Trophoblast cell (in vitro differentiated cells and primary cell): ENCODE results near the gene RAP2B.
A peak's percentile ranks its signal among the peaks of the same experiment; 100 is the strongest.

Experiments
- DNase-seq, 2 donors: peaks; one replicate each; pipeline ENCODE4 v3.0.0-alpha.2; 2016
- H2AFZ ChIP-seq: 2 replicates; pipeline ENCODE4 v1.6.1; 2013; ENCODE audit warnings: low read length, moderate library complexity, mild to moderate bottlenecking; ENCODE audit not compliant: insufficient read depth, poor library complexity
- H2AK5ac ChIP-seq: 2 replicates; pipeline ENCODE4 v1.6.1; 2013; ENCODE audit warnings: mild to moderate bottlenecking, low read length
- H2BK120ac ChIP-seq: 2 replicates; pipeline ENCODE4 v1.6.1; 2013; ENCODE audit warnings: low read length, mild to moderate bottlenecking, moderate library complexity; ENCODE audit not compliant: insufficient read depth, poor library complexity
- H2BK12ac ChIP-seq: 2 replicates; pipeline ENCODE4 v1.6.1; 2013; ENCODE audit warnings: mild to moderate bottlenecking, low read length, moderate library complexity
- H2BK5ac ChIP-seq: 2 replicates; pipeline ENCODE4 v1.6.1; 2013; ENCODE audit warnings: low read length, low read depth, moderate library complexity, mild to moderate bottlenecking; ENCODE audit not compliant: poor library complexity
- H3K14ac ChIP-seq: 2 replicates; pipeline ENCODE4 v1.6.1; 2013; ENCODE audit warnings: mild to moderate bottlenecking, low read length
- H3K18ac ChIP-seq: 2 replicates; pipeline ENCODE4 v1.6.1; 2013; ENCODE audit warnings: mild to moderate bottlenecking, low read length
- H3K23ac ChIP-seq: 2 replicates; pipeline ENCODE4 v1.6.1; 2013; ENCODE audit warnings: low read length
- H3K27ac ChIP-seq: 2 replicates; pipeline ENCODE4 v1.5.1; 2013; ENCODE audit warnings: low read depth, mild to moderate bottlenecking, inconsistent platforms, low read length, moderate library complexity
- H3K27me3 ChIP-seq: 2 replicates; pipeline ENCODE4 v1.6.1; 2013; ENCODE audit warnings: inconsistent platforms, mild to moderate bottlenecking, low read length, moderate library complexity; ENCODE audit not compliant: insufficient read depth
- H3K36me3 ChIP-seq, 2 experiments: 1 replicate in 1 of 2; 2 replicates in 1 of 2; pipeline ENCODE4 v1.6.1; 2013; ENCODE audit warnings: low read length in 2 of 2, mild to moderate bottlenecking in 2 of 2, moderate library complexity in 1 of 2; ENCODE audit not compliant: insufficient read depth in 2 of 2, control insufficient read depth in 1 of 2
- H3K4ac ChIP-seq: 2 replicates; pipeline ENCODE4 v1.6.1; 2013; ENCODE audit warnings: low read depth, mild to moderate bottlenecking, low read length, moderate library complexity
- H3K4me1 ChIP-seq, 2 experiments: 1 replicate in 1 of 2; 2 replicates in 1 of 2; pipeline ENCODE4 v1.6.1; 2013; ENCODE audit warnings: low read length in 2 of 2, mild to moderate bottlenecking in 2 of 2, moderate library complexity in 1 of 2; ENCODE audit not compliant: insufficient read depth in 2 of 2, control insufficient read depth in 1 of 2
- H3K4me2 ChIP-seq: 2 replicates; pipeline ENCODE4 v1.6.1; 2013; ENCODE audit warnings: inconsistent platforms, mild to moderate bottlenecking, low read length, moderate library complexity
- H3K4me3 ChIP-seq: 2 replicates; pipeline ENCODE4 v1.5.1; 2013; ENCODE audit warnings: mild to moderate bottlenecking, low read depth, low read length, inconsistent platforms
- H3K79me1 ChIP-seq: one replicate; pipeline ENCODE4 v1.6.1; 2013; ENCODE audit warnings: low read length
- H3K79me2 ChIP-seq: 2 replicates; pipeline ENCODE4 v1.6.1; 2013; ENCODE audit warnings: low read length, mild to moderate bottlenecking; ENCODE audit not compliant: control insufficient read depth, insufficient read depth, poor library complexity
- H3K9ac ChIP-seq: 2 replicates; pipeline ENCODE4 v1.6.1; 2013; ENCODE audit warnings: mild to moderate bottlenecking, low read length
- H3K9me3 ChIP-seq: 2 replicates; pipeline ENCODE4 v1.6.1; 2013; ENCODE audit warnings: low read depth, mild to moderate bottlenecking, control low read depth, inconsistent platforms, low read length; ENCODE audit not compliant: insufficient read depth
- H4K12ac ChIP-seq: 2 replicates; pipeline ENCODE4 v1.6.1; 2013; ENCODE audit warnings: low read depth, mild to moderate bottlenecking, low read length, moderate library complexity
- H4K8ac ChIP-seq: 2 replicates; pipeline ENCODE4 v1.6.1; 2013; ENCODE audit warnings: low read depth, mild to moderate bottlenecking, low read length, moderate library complexity
- H4K91ac ChIP-seq: one replicate; pipeline ENCODE4 v1.6.1; 2013; ENCODE audit warnings: low read depth, mild to moderate bottlenecking, low read length, moderate library complexity
- WGBS: extraction: QIAGEN DNeasy Blood & Tissue Kit; methylation state at CpG from one replicate; pipeline ENCODE4 v1.1.7; 2013; ENCODE audit warnings: missing lambda C conversion rate; ENCODE audit not compliant: insufficient read length, insufficient coverage; ENCODE audit errors: extremely low coverage; 5-methylcytosine and 5-hydroxymethylcytosine counted together

The RAP2B gene

DNA sequence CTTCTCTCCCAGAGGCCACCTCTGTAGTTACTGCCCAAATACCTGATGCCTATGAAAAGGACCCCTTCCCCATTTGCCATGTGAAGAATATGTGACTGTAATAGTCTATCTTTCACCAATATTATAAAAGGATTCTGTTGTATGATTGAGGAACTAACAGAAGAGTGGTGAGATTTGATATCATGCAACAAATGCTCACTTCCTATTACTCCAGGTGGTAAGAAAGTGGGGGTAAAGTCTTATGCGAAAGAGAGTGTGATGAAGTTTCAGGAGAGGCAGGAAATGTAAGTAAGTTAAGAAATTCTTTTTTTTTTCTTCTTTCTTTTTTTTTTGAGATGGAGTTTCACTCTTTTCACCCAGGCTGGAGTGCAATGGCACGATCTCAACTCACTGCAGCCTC is 24.4 kb upstream of the RAP2B start:
- peak overlapping the region; percentile 84 for H2BK120ac ChIP-seq
- H3K9me3 ChIP-seq, result no peaks in the 10 kb centered on the region
- no peak overlapping the region for H2AK5ac ChIP-seq
- no peak overlapping the region for H2BK5ac ChIP-seq
- H3K4me3 ChIP-seq, result no peak overlapping the region
- no peak overlapping the region for H3K27ac ChIP-seq
- H3K23ac ChIP-seq, result no peak overlapping the region
- H3K79me2 ChIP-seq, result no peaks in the 10 kb centered on the region
- H3K79me1 ChIP-seq, result peaks cover 10% of the 10 kb centered on the region
- H3K18ac ChIP-seq, result no peak overlapping the region
- H3K4me1 ChIP-seq, result peaks cover 2 to 6% of the 10 kb centered on the region in 2 experiments
- no peak for DNase-seq
- H4K12ac ChIP-seq, result no peak overlapping the region
- H2BK12ac ChIP-seq, result peak overlapping the region; percentile 60
- no peak overlapping the region for H3K4me2 ChIP-seq
- no peak overlapping the region for H4K8ac ChIP-seq
- no peak overlapping the region for H3K4ac ChIP-seq
- H3K36me3 ChIP-seq, result no peaks in the 10 kb centered on the region
- no peak overlapping the region for H3K9ac ChIP-seq
- no peak overlapping the region for H3K14ac ChIP-seq
- no peak overlapping the region for H2AFZ ChIP-seq
- no peaks in the 10 kb centered on the region for H3K27me3 ChIP-seq
- WGBS, result no CpG with 5 or more reads among the region's 2 CpGs
- peak overlapping the region; percentile 11 for H4K91ac ChIP-seq

DNA sequence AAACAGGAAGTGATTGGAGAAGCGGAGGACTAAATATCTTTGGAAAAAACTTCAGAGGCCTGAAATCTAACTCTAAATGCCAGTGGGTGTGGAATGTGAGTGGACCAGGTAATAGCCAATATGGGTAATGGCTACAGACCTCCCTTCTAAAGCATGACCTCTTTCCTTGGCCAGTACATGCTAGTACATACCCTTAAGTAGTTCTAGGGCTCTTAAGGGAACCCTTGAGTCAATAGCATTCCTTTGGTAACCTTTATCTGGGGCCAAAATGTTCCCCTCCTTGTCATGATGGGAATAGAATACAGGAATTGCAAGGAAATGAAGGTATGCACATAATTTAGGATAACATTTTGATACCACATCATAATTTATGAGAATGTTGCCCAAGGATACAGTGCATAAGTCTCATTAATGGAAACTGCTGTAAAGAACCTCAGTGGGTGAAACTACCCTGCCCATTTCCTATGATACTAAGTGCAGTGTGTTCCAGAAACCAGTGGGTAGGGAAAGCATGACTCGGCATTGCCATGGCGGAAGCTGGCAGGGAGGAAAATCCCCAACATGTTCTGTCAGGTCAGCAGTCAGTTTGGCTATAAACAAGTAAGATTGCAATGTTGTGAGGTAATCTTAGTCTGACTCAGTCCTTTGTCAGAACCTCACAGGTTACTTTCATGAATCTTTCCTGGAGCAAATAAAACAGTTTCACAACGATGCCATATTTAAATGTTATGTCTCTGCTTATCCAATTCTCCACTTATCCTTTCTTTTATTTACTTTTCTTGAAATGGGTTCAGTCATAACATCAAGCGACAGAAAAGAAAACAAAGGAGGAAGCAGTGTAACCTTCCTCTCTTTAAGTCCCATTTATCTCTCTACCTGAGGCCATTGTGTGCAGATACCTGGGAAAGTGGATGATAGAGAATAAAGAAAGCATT is 23.5 kb upstream of the RAP2B start:
- H4K91ac ChIP-seq, result peak overlapping the region; percentile 11
- H4K12ac ChIP-seq, result no peak overlapping the region
- no peak overlapping the region for H4K8ac ChIP-seq
- no CpG with 5 or more reads among the region's 5 CpGs for WGBS
- H2BK12ac ChIP-seq, result no peak overlapping the region
- H3K79me1 ChIP-seq, result peaks cover 10% of the 10 kb centered on the region
- H2BK5ac ChIP-seq, result no peak overlapping the region
- no peaks in the 10 kb centered on the region for H3K27me3 ChIP-seq
- H3K9ac ChIP-seq, result no peak overlapping the region
- no peaks in the 10 kb centered on the region for H3K9me3 ChIP-seq
- H3K14ac ChIP-seq, result peak overlapping the region; percentile 29
- no peak overlapping the region for H2AFZ ChIP-seq
- H2AK5ac ChIP-seq, result no peak overlapping the region
- H3K4me1 ChIP-seq, result peaks cover 2 to 6% of the 10 kb centered on the region in 2 experiments
- peak overlapping the region; percentile 63 for H3K27ac ChIP-seq
- H3K36me3 ChIP-seq, result no peaks in the 10 kb centered on the region
- DNase-seq, result peak; percentile 80 to 92
- no peak overlapping the region for H3K4ac ChIP-seq
- H3K79me2 ChIP-seq, result no peaks in the 10 kb centered on the region
- no peak overlapping the region for H3K23ac ChIP-seq
- H3K4me3 ChIP-seq, result no peak overlapping the region
- H2BK120ac ChIP-seq, result peak overlapping the region; percentile 62
- no peak overlapping the region for H3K18ac ChIP-seq
- H3K4me2 ChIP-seq, result no peak overlapping the region

DNA sequence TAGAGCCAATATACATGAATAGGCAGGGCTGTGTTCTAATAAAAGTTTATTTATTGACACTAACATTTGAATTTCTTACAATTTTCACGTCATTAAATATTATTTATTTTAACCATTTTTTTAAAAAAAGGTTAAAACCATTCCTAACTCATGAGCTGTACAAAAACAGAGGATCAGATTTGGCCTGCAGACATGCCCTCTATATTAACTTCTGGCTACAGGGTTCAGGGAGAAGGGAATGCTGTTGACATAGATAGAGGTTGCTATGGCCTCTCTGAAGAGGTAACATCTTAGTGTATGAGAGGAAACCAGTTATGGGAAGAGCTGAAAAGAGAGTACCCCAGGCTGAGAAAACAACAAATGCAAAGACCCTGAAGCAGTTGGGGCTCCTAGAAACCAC is 19.1 kb upstream of the RAP2B start:
- Histone ChIP-seq H3K4ac (no peak overlapping the region), H3K79me2 (no peaks in the 10 kb centered on the region)
- WGBS, result no CpG with 5 or more reads among the region's 1 CpG

DNA sequence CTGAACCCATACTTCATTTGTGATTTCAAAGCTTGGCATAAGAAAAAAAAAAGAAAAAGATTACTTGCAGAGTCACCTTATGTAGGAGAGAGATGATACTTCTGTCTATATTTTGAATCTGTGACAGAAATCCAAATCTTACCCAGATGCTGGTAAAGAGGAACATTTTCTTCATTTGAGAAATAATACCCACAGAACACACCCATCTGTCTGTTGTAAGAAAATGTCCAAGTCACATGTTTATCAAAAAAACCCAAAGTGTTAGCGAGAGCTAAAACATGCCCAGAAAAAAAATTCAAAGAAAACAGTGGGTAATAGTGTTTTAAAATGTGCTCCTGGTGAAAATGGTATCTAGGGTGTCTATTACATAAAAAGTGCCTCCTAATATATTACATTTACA is 18.0 kb upstream of the RAP2B start:
- Histone ChIP-seq H3K79me1 (peaks cover 6% of the 10 kb centered on the region), H3K14ac (no peak overlapping the region), H2BK5ac (no peak overlapping the region), H4K91ac (no peak overlapping the region), H3K4me3 (no peak overlapping the region), H3K27me3 (no peaks in the 10 kb centered on the region), H3K9ac (no peak overlapping the region), H3K36me3 (no peaks in the 10 kb centered on the region), H3K23ac (no peak overlapping the region), H4K8ac (no peak overlapping the region), H3K4me1 (peaks cover 3 to 4% of the 10 kb centered on the region in 2 experiments), H3K18ac (no peak overlapping the region), H4K12ac (no peak overlapping the region), H3K79me2 (no peaks in the 10 kb centered on the region), H3K9me3 (no peaks in the 10 kb centered on the region), H3K4me2 (no peak overlapping the region), H2BK12ac (no peak overlapping the region), H3K4ac (no peak overlapping the region), H3K27ac (no peak overlapping the region), H2AK5ac (no peak overlapping the region), H2BK120ac (no peak overlapping the region), H2AFZ (no peak overlapping the region)
- DNase-seq, result no peak
- WGBS, result no CpG with 5 or more reads among the region's 1 CpG

More for the DNA sequence above, 19.1 kb upstream of the RAP2B start:
- no peak overlapping the region for H3K18ac ChIP-seq
- H2AK5ac ChIP-seq, result no peak overlapping the region
- peaks cover 10% of the 10 kb centered on the region for H3K79me1 ChIP-seq
- H3K27ac ChIP-seq, result no peak overlapping the region
- H4K8ac ChIP-seq, result no peak overlapping the region
- H3K4me1 ChIP-seq, result peaks cover 4 to 6% of the 10 kb centered on the region in 2 experiments
- H3K27me3 ChIP-seq, result no peaks in the 10 kb centered on the region
- H4K91ac ChIP-seq, result peak overlapping the region; percentile 43
- H3K14ac ChIP-seq, result no peak overlapping the region
- no peak overlapping the region for H2AFZ ChIP-seq
- no peak overlapping the region for H3K4me3 ChIP-seq
- no peaks in the 10 kb centered on the region for H3K36me3 ChIP-seq
- H3K23ac ChIP-seq, result no peak overlapping the region
- no peak overlapping the region for H2BK12ac ChIP-seq
- no peak overlapping the region for H2BK5ac ChIP-seq
- DNase-seq, result no peak
- H3K9me3 ChIP-seq, result no peaks in the 10 kb centered on the region
- no peak overlapping the region for H3K4me2 ChIP-seq
- no peak overlapping the region for H3K9ac ChIP-seq
- no peak overlapping the region for H4K12ac ChIP-seq
- no peak overlapping the region for H2BK120ac ChIP-seq
